ENCODE data around the gene C4BPA. TPM values are rescaled to one million over a fixed set of nuclear protein-coding genes. Genes with fewer than 3 reads are reported as not detected.

The C4BPA gene
- total and polyA plus RNA-seq, 9 of the 15 experiments (the other 6 are each of a cell fraction or from before 2014, with no cell fraction given): 0.04 to 0.22 (median 0.11) TPM; not detected in 3

DNA sequence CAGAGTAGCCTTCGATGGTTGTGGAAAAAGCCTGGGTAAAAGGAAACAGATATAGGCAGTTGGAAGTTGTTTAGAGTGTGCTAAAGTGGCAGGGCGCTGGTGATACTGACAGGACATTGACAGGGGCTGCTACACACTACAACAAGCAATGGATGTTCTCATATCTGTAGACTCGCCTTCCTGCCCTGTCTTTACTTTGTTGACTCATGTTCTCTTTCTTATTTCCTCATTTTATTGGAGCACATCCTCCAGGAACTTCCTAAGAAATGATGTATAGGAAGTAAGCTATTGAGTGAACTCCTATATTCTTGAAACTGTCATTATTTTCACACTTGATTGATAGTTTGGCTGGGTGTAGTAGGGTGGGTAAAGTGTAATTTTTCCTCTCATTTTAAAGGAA lies 51.0 kb downstream of the C4BPA start:
- H4K20me1 ChIP-seq (replicated peaks; ENCODE audit: control insufficient read depth, insufficient read depth, low read length): no peaks in the 10 kb centered on the region
- H3K4me1 ChIP-seq (replicated peaks in 1 of 2; ENCODE audit: control insufficient read depth in 2 of 2, insufficient read depth in 2 of 2, low read length in 2 of 2): no peaks in the 10 kb centered on the region
- H3K27me3 ChIP-seq (ENCODE audit: control insufficient read depth in 2 of 2, insufficient read depth in 2 of 2, low read length in 2 of 2): no peaks in the 10 kb centered on the region
- in situ Hi-C loops (cut with MboI) (no loop called here), intact Hi-C loops (cut with micrococcal nuclease) (no loop called here)
- H3K4me2 ChIP-seq (ENCODE audit: insufficient read depth, low read length): no peak overlapping the region
- no peak overlapping the region for H3K4me3 ChIP-seq
- TF ChIP-seq SRF (CRISPR knock-in tag; IDR thresholded peaks at IDR 0.05) (no peak), SREBF2 (CRISPR knock-in tag; IDR thresholded peaks at IDR 0.05) (no peak), ZNF316 (IDR thresholded peaks at IDR 0.05) (no peak), MAFF (IDR thresholded peaks at IDR 0.05; ENCODE audit: low read length) (no peak), ATF1 (CRISPR knock-in tag; IDR thresholded peaks at IDR 0.05) (no peak), ATF1 (tag; IDR thresholded peaks at IDR 0.05) (no peak), PHTF2 (CRISPR knock-in tag; IDR thresholded peaks at IDR 0.05) (no peak)
- TF ChIP-seq, protein P1, sequence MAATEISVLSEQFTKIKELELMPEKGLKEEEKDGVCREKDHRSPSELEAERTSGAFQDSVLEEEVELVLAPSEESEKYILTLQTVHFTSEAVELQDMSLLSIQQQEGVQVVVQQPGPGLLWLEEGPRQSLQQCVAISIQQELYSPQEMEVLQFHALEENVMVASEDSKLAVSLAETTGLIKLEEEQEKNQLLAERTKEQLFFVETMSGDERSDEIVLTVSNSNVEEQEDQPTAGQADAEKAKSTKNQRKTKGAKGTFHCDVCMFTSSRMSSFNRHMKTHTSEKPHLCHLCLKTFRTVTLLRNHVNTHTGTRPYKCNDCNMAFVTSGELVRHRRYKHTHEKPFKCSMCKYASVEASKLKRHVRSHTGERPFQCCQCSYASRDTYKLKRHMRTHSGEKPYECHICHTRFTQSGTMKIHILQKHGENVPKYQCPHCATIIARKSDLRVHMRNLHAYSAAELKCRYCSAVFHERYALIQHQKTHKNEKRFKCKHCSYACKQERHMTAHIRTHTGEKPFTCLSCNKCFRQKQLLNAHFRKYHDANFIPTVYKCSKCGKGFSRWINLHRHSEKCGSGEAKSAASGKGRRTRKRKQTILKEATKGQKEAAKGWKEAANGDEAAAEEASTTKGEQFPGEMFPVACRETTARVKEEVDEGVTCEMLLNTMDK (IDR thresholded peaks at IDR 0.05; ENCODE audit: borderline replicate concordance, insufficient read depth, low read depth, low read length, poor library complexity, severe bottlenecking): no peak
- TF ChIP-seq, protein P2, sequence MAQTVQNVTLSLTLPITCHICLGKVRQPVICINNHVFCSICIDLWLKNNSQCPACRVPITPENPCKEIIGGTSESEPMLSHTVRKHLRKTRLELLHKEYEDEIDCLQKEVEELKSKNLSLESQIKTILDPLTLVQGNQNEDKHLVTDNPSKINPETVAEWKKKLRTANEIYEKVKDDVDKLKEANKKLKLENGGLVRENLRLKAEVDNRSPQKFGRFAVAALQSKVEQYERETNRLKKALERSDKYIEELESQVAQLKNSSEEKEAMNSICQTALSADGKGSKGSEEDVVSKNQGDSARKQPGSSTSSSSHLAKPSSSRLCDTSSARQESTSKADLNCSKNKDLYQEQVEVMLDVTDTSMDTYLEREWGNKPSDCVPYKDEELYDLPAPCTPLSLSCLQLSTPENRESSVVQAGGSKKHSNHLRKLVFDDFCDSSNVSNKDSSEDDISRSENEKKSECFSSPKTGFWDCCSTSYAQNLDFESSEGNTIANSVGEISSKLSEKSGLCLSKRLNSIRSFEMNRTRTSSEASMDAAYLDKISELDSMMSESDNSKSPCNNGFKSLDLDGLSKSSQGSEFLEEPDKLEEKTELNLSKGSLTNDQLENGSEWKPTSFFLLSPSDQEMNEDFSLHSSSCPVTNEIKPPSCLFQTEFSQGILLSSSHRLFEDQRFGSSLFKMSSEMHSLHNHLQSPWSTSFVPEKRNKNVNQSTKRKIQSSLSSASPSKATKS (CRISPR knock-in tag; IDR thresholded peaks at IDR 0.05): no peak
- TF ChIP-seq, protein P3, sequence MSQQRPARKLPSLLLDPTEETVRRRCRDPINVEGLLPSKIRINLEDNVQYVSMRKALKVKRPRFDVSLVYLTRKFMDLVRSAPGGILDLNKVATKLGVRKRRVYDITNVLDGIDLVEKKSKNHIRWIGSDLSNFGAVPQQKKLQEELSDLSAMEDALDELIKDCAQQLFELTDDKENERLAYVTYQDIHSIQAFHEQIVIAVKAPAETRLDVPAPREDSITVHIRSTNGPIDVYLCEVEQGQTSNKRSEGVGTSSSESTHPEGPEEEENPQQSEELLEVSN (IDR thresholded peaks at IDR 0.05; ENCODE audit: borderline replicate concordance in 1 of 2, extremely low read depth in 1 of 2, insufficient read depth in 1 of 2, insufficient read length in 1 of 2, low read depth in 1 of 2, low read length in 1 of 2, poor library complexity in 1 of 2, severe bottlenecking in 1 of 2): no peak
- no peak for ATAC-seq
- peaks cover 5% of the 10 kb centered on the region; the same call in 1 of the 2 replicates for H3K9me3 ChIP-seq (replicated peaks; ENCODE audit: control insufficient read depth, insufficient read depth, low read depth, low read length)
- no peak overlapping the region for H2AFZ ChIP-seq (ENCODE audit: low read depth, low read length)
- ChIA-PET CTCF (ENCODE audit: low intra/inter-chr PET ratio) (no interaction called here), POLR2A (interaction anchor here (0.6 to 1.1 kb wide), 2 partner anchors 39 to 900 kb away, joined by 3 to 4 read pairs; no protein-coding TSS in a partner anchor)
- BruUV-seq (replicated peaks): no TSS peak
- WGBS (ENCODE audit: insufficient coverage, low coverage, missing lambda C conversion rate): 6% methylated on average over 3 of the region's 3 CpGs
- H3K27ac ChIP-seq (ENCODE audit: extremely low read depth, low read depth, low read length): no peak overlapping the region
- no peaks in the 10 kb centered on the region for H3K9me1 ChIP-seq (ENCODE audit: control insufficient read depth, insufficient read depth, low read length)
- no peaks in the 10 kb centered on the region for H3K36me3 ChIP-seq (ENCODE audit: control insufficient read depth, insufficient read depth, low read length)
- no peak overlapping the region for H3K9ac ChIP-seq (ENCODE audit: insufficient read depth in 1 of 2, low read depth in 2 of 2, low read length in 2 of 2)
- no peak for DNase-seq (ENCODE audit: extremely low read depth in 1 of 4, low spot score in 3 of 4)
- no peak for FAIRE-seq
- no peaks in the 10 kb centered on the region for H3K79me2 ChIP-seq (ENCODE audit: control insufficient read depth, insufficient read depth, low read length)

All from K562 (cell line).